Measurements from ENCODE around the gene SYT6.

GRCh38 chr1:114109981-114110380, 43.7 kb downstream of the SYT6 start:
- TF ChIP-seq CTCF (IDR thresholded peaks at IDR 0.05) = no peak
- TF ChIP-seq CBFB (CRISPR knock-in tag; IDR thresholded peaks at IDR 0.05; ENCODE audit: low read depth) = no peak
- no peak for TF ChIP-seq MAX (CRISPR knock-in tag; IDR thresholded peaks at IDR 0.05)
- TF ChIP-seq TEAD4 (CRISPR knock-in tag; IDR thresholded peaks at IDR 0.05) = no peak
- TF ChIP-seq ZNF317 (CRISPR knock-in tag; IDR thresholded peaks at IDR 0.05; ENCODE audit: borderline replicate concordance, low read depth) = no peak
- no peak for TF ChIP-seq NFYB (CRISPR knock-in tag; conservative IDR thresholded peaks at IDR 0.05; ENCODE audit: low read depth)
- TF ChIP-seq JUN (CRISPR knock-in tag; IDR thresholded peaks at IDR 0.05) = no peak
- TF ChIP-seq CREM (CRISPR knock-in tag; IDR thresholded peaks at IDR 0.05) = no peak
- TF ChIP-seq GABPB1 (CRISPR knock-in tag; IDR thresholded peaks at IDR 0.05) = no peak
- no peak for TF ChIP-seq ZNF121 (CRISPR knock-in tag; IDR thresholded peaks at IDR 0.05)
- TF ChIP-seq SP1 (CRISPR knock-in tag; conservative IDR thresholded peaks at IDR 0.05) = no peak
- no peak for TF ChIP-seq E2F4 (CRISPR knock-in tag; IDR thresholded peaks at IDR 0.05; ENCODE audit: borderline replicate concordance, low read depth)
- no peak for TF ChIP-seq MLX (CRISPR knock-in tag; IDR thresholded peaks at IDR 0.05)
- no peak for TF ChIP-seq TCF7 (CRISPR knock-in tag; IDR thresholded peaks at IDR 0.05; ENCODE audit: low read depth)
